NCI-H524 treated with DMSO at 0.1 percent for 48 hours (cell line): ENCODE measurements around the gene CRACDL.

Source experiments
- DNase-seq: peaks from one replicate; lab custom pipeline; 2025; lab: John Stamatoyannopoulos, UW

The CRACDL gene

GRCh38 chr2:98801921-98802321 is 134.1 kb downstream of the CRACDL start:
- no peak for DNase-seq

GRCh38 chr2:98801286-98801685 is 134.7 kb downstream of the CRACDL start:
- DNase-seq, result no peak

DNA sequence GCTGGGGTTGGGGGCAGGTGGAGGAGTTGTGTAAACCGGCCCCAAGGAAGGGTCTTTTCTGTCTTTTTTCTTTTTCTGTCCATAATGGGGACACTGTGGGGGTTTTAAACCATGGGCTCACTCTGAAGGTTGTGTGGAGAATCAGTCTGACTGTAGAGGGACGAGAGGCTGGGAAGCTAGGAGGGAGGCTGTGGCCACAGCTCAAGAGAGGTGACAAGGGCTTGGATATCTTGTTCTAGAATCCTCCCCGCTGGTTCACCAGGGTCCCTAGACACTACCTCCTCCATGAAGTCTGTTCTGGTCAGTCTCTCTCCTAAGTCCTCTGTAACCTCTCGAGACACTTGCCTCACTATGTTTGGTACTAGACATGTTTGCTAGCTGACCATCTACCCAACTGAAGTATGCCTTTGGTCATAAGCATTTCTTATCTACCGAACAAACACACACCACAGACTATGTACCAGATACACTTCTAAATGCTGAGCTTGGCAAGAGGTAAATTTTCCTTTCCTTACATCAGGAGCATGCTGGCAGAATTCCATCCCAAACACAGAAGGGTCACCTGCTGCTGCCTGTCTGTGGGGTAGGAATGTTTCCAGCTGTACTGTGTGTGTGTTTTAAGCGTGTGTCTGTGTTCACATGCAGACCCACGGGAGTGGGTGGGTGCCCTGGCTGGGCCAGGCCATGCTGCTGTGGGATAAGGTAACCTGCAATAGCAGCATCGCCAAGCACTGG is 135.5 kb downstream of the CRACDL start:
- no peak for DNase-seq

GRCh38 chr2:98799375-98800329 is 136.4 kb downstream of the CRACDL start:
- no peak for DNase-seq

DNA sequence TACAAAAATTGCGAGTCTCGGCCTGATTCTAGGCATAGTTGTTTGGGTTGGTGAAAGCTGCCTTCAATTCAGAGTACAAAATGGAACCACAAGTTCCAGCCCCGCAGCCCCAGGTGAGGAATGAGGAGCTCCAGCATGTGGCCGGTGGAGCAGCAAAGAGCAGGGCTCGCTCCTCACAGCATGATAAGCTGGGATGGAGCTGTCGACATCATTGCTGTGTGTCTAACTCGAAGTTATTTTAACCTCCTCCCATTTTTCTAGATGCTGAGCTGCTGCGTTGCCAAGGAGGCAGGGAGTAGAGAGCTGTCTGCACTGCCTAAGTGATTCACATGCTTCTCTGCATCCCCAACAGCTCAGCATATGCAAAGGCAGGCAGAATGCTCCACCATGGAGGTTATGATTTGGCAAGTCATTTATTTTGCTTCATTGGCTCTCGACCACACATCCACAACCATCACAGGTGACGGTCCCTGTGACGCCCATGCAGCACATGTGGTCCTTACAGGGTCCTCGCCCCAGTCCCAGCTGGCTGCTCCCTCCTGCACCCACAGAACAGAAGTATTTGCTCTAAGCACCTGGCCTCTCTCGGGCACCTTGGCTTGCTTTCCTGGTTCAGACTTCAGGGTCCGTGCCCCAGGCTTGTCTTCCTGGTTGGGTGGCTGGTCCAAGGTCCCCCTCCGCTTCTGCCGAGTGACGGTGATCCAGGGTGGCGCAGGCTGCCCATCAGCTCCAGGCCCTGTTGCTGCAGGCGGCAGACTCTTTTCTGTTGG is 139.1 kb downstream of the CRACDL start:
- DNase-seq, result no peak

DNA sequence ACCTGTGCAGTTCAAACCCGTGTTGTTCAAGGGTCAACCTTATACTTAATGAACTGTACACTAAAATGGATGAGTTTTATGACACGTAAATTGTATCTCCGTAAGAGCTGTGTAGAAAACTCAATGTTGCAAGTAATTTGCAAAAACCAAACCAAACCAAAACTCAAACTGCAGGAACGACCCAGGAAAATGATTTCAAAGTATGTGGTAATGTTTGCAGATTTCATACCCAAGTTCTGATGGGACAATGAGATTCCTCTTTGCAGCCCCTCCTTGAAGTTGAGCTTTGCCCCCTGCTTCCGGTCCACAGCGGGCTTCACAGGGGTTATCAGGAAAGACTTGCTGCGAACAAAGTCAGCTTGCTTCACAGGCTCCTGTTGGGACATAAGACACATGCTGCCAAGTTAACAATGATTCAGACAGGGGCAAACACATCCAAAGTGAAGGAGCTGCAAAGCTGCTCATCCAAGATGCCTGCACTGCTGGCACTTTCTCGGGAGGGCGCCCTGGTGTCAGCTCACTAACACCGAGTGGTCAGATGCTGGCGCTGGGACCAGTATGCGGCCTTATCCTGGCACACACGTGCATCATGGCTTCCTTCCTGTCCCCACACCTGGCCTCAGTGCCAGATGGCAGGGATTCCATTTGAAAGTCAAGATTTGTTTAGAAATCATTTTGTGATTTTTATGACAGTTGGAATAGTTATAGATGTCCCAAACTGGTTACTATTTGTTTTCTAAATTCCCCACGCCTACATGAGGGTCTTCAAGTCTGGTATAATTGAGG is 139.9 kb downstream of the CRACDL start:
- no peak for DNase-seq

DNA sequence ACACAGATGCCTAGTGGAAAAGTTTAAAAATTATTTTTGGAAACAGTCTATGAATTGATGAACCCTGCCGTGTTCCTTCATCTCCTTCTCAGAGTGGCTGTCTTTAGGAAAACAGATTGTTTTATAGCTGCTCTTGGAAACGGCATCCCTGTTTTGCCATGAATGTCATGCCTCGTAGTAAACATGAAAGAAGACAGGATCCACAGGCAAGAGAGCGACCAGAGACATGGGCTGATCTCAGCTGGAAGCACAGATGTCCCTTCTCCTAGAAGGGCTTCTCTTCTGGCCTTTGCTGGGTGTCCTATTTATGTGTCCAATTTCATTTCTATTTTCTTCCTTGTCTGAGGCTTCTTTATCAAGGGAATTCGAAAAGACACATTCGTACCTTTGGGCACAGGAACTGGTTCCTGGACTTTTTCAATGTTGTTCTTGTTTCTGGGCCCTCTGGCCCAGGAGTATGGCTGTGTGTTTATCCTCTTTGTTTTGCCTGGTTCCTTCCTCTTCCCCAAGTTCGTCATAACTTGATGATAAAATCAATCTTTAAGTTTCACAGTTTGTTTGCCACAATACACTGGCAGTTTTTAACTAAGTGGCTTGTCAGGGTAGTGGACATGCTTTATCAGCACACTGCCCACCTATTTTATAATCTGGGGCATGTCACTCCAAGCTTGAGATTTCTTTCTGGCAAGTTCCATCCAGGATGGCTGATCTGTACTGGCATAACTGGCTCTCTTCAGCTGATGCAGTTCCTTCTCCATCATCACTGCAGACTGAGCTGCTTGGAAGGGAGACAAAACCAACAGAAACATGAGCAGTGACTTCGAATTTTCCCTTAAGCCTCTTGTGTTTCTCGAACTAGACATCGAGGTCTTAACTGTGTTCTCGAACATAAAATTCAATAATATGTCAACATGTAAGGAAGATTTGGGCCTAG is 141.9 kb downstream of the CRACDL start:
- DNase-seq, result no peak

DNA sequence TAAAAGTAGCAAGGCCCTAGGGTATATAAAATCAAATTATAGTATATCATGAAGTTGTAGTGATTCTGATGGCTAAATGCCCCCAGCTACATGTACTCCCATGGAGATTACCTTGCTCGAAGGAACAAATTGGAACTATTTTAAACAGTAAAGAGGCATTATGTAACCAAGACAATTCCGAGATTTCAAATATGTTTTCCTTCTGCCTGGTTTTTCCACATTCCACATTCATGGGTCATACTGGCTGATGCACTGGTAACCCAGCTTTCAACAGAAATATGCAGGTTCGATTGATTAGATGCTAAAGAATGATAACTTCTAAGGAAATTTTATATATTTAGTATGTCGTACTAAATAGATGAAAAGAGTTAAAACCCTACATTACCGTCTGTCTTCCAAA is 142.8 kb downstream of the CRACDL start:
- no peak for DNase-seq

- DNase-seq, result no peak
These were observed 145.8 kb downstream of the CRACDL start for GRCh38 chr2:98790221-98790620.

GRCh38 chr2:98787700-98788099 is 148.3 kb downstream of the CRACDL start:
- no peak for DNase-seq

DNA sequence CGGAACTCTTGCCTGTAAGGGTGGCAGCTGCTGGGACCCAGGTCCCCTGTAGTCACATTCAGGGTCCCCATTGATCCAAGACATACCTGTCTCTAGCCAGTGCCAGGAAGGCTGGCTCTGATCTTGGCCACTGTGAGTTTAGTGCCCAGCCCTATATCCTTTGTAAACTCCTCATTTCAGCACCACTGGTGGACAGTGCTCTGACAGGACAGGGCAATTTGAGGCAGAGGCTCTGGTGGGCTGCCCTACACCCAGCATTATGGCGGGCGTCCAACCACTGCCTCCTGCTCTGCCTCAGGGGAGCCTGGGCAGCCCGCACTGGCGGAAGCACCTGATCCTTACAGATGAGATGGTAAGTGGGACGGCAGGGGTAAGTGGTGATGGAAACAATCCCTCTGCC is 149.8 kb downstream of the CRACDL start:
- no peak for DNase-seq

GRCh38 chr2:98782570-98782969 is 153.5 kb downstream of the CRACDL start:
- DNase-seq, result no peak

DNA sequence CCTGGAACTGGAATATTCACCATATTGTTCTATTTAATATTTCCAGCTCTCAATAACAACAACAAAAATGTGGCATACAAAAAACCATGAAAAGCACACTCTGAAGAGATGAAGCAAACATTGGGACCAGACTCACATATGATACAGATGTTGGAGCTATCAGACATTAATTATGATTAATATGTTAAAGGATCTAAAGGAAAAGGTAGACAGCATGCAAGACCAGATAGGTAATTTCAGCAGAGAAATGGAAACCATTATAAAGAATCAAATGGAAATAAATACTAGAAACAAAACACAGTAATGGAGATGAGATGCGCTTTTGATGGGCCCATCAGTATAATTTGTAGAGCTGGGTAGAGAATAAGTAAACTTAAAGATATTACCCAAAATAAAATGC is 154.2 kb downstream of the CRACDL start:
- DNase-seq, result no peak

- DNase-seq, result no peak
These were observed 157.1 kb downstream of the CRACDL start for GRCh38 chr2:98778741-98779483.

DNA sequence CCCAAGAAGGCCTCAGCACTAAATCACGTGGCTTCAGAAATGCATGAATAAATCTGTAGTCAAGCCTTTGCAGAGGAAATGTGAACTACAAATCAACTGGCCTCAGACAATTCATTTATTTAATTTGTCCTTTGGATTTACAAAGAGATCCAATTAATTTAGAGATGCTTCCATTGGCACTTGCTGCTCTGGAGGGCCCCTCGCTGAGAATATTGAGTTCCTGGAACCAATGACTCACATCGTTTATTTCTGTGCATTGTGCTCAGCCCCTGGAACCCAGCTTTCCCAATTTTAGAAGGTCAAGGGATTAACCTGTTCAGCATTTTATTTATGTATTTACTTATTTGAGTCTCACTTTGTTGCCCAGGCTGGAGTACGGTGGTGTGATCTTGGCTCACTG is 157.9 kb downstream of the CRACDL start:
- DNase-seq, result no peak

DNA sequence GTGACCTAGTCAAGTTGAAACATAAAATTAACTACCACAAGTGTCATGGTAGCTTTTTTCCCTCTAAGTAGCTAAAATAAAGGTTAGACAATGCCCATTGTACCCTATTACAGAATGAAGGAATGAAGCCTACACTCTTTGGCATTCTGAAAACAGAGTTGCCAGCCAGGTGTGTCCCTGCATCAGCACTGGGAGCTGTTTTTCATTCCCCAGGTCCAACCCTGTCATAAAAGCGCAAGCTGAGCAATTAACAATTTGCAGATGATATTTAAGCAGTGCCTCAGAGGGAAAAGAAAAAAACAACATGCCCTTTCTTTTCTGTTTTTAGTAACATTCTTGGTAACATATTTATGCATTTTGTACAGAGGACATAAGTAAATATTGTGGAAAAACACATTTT is 158.3 kb downstream of the CRACDL start:
- no peak for DNase-seq

DNA sequence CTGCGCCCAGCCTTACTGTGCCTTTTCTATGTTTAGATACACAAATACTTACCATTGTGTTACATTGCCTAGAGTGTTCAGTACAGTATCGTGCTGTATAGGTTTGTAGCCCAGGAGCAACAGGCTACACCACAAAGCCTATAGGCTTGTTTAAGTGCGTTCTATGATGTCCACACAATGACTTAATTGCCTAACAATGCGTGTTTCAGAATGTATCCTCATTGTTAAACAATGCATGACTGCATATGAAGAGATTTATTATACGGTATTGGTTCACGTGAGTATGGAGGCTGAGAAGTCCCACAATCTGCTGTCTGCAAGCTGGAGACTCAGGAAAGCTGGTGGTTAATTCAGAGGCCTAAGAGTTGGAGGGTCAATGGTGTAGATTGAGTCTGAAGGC is 158.9 kb downstream of the CRACDL start:
- DNase-seq, result no peak

DNA sequence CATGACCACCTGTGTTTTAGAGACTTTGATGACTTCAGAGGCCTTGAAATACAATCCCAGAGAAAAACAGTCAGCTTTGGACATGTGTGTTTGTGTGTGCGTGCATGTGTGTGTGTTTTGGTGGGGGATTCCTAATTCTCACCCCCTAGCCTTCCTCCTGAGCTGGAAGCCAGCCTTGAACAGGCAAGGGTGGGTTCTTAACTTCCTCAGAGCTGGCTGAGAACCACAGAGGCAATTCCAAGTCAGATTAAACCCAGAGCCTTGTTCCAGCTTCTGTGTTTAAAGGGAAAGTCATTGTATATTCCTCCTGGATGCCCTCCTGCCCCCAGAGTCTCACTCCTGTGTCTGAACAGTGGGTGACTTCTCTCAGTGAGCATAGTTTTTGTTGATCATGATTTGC is 159.9 kb downstream of the CRACDL start:
- no peak for DNase-seq

GRCh38 chr2:98775146-98775986 is 160.7 kb downstream of the CRACDL start:
- DNase-seq, result no peak
